ENCODE measurements around the gene MTURN. TPM values are rescaled to one million over a fixed set of nuclear protein-coding genes. Genes with fewer than 3 reads are reported as not detected.

MTURN gene
- total RNA-seq, 1 donor from 2014 or later: 18.0 TPM

GRCh38 chr7:30183749-30184369 lies 49.1 kb downstream of the MTURN start:
- no peak overlapping the region for H3K27ac ChIP-seq
- TF ChIP-seq CTCF (IDR thresholded peaks at IDR 0.05): no peak
- TF ChIP-seq EZH2phosphoT487 (IDR thresholded peaks at IDR 0.05): no peak
- TF ChIP-seq EZH2 (IDR thresholded peaks at IDR 0.05): no peak
- H3K79me2 ChIP-seq (ENCODE audit: low read depth): no peaks in the 10 kb centered on the region
- no peak overlapping the region for H2AFZ ChIP-seq (replicated peaks)
- no peak overlapping the region for H3K27ac Mint-ChIP-seq
- no peak for DNase-seq (ENCODE audit: low spot score)
- H3K4me1 Mint-ChIP-seq: peaks cover 8% of the 10 kb centered on the region
- H3K36me3 Mint-ChIP-seq: no peaks in the 10 kb centered on the region
- no peak overlapping the region for H3K4me3 ChIP-seq
- H3K9me3 ChIP-seq (ENCODE audit: low read depth): peaks cover 9% of the 10 kb centered on the region
- H3K9ac ChIP-seq: no peak overlapping the region
- H3K27me3 Mint-ChIP-seq (ENCODE audit: insufficient read depth, low read depth): peaks cover 5% of the 10 kb centered on the region
- peaks cover 8% of the 10 kb centered on the region for H3K4me1 ChIP-seq
- no peak overlapping the region for H3K4me2 ChIP-seq
- no peaks in the 10 kb centered on the region for H3K27me3 ChIP-seq
- no peaks in the 10 kb centered on the region for H3K36me3 ChIP-seq
- H3K9me3 Mint-ChIP-seq: peaks cover 25% of the 10 kb centered on the region
- H3F3A ChIP-seq (ENCODE audit: low read depth): peaks cover 10% of the 10 kb centered on the region
- H4K20me1 ChIP-seq (ENCODE audit: low read depth): no peaks in the 10 kb centered on the region
- H3K4me3 Mint-ChIP-seq: no peak overlapping the region

GRCh38 chr7:30184791-30185487 lies 50.2 kb downstream of the MTURN start:
- no peaks in the 10 kb centered on the region for H3K27me3 ChIP-seq
- H3K27ac ChIP-seq: no peak overlapping the region
- Mint-ChIP-seq H3K4me1 (peaks cover 16% of the 10 kb centered on the region), H3K27me3 (ENCODE audit: insufficient read depth, low read depth) (peaks cover 5% of the 10 kb centered on the region), H3K36me3 (no peaks in the 10 kb centered on the region), H3K9me3 (peaks cover 29% of the 10 kb centered on the region), H3K27ac (no peak overlapping the region), H3K4me3 (no peak overlapping the region)
- peaks cover 14% of the 10 kb centered on the region for H3F3A ChIP-seq (ENCODE audit: low read depth)
- peaks cover 14% of the 10 kb centered on the region for H3K4me1 ChIP-seq
- H3K4me3 ChIP-seq: no peak overlapping the region
- DNase-seq (ENCODE audit: low spot score): no peak
- no peaks in the 10 kb centered on the region for H4K20me1 ChIP-seq (ENCODE audit: low read depth)
- H2AFZ ChIP-seq (replicated peaks): no peak overlapping the region
- H3K9ac ChIP-seq: no peak overlapping the region
- no peak overlapping the region for H3K4me2 ChIP-seq
- H3K36me3 ChIP-seq: no peaks in the 10 kb centered on the region
- H3K79me2 ChIP-seq (ENCODE audit: low read depth): no peaks in the 10 kb centered on the region
- peaks cover 9% of the 10 kb centered on the region for H3K9me3 ChIP-seq (ENCODE audit: low read depth)
- TF ChIP-seq CTCF (IDR thresholded peaks at IDR 0.05): no peak
- no peak for TF ChIP-seq EZH2phosphoT487 (IDR thresholded peaks at IDR 0.05)
- no peak for TF ChIP-seq EZH2 (IDR thresholded peaks at IDR 0.05)

GRCh38 chr7:30185496-30185895 lies 50.7 kb downstream of the MTURN start:
- Histone ChIP-seq H3K9ac (no peak overlapping the region), H4K20me1 (ENCODE audit: low read depth) (no peaks in the 10 kb centered on the region), H3F3A (ENCODE audit: low read depth) (peaks cover 14% of the 10 kb centered on the region), H3K79me2 (ENCODE audit: low read depth) (no peaks in the 10 kb centered on the region), H3K9me3 (ENCODE audit: low read depth) (peaks cover 9% of the 10 kb centered on the region), H3K4me3 (no peak overlapping the region), H3K4me1 (peaks cover 14% of the 10 kb centered on the region), H2AFZ (replicated peaks) (no peak overlapping the region), H3K27ac (no peak overlapping the region), H3K27me3 (no peaks in the 10 kb centered on the region), H3K4me2 (no peak overlapping the region), H3K36me3 (no peaks in the 10 kb centered on the region)
- peaks cover 16% of the 10 kb centered on the region for H3K4me1 Mint-ChIP-seq
- H3K9me3 Mint-ChIP-seq: peaks cover 31% of the 10 kb centered on the region
- TF ChIP-seq EZH2phosphoT487 (IDR thresholded peaks at IDR 0.05) (no peak), CTCF (IDR thresholded peaks at IDR 0.05) (no peak), EZH2 (IDR thresholded peaks at IDR 0.05) (no peak)
- H3K27me3 Mint-ChIP-seq (ENCODE audit: insufficient read depth, low read depth): peaks cover 6% of the 10 kb centered on the region
- H3K27ac Mint-ChIP-seq: no peak overlapping the region
- H3K4me3 Mint-ChIP-seq: no peak overlapping the region
- no peaks in the 10 kb centered on the region for H3K36me3 Mint-ChIP-seq
- DNase-seq (ENCODE audit: low spot score): no peak

Data from neural progenitor cell (in vitro differentiated cells).